Suppressor macrophage (primary cell): ENCODE data around the gene RASSF3.
"Not testable (repeated sequence)": the region's sequence is repeated elsewhere in the genome, so short reads cannot be mapped to it uniquely, and the experiment has no call there.

ENCODE experiments used
- DNase-seq, 4 experiments: peaks; one replicate each; pipeline ENCODE4 v3.0.0-alpha.2; 2020 to 2022

Gene RASSF3

GRCh38 chr12:64633940-64634337 is 23.6 kb downstream of the RASSF3 start:
- DNase-seq, result peak in 3 of 4 experiments; percentile 39 to 50 (median 44)

- no peak for DNase-seq
Measured at GRCh38 chr12:64634508-64635092, 24.3 kb downstream of the RASSF3 start.

- no peak for DNase-seq
Measured at GRCh38 chr12:64635356-64635998, 25.2 kb downstream of the RASSF3 start.

GRCh38 chr12:64636856-64637255 is 26.6 kb downstream of the RASSF3 start:
- DNase-seq, result no peak

GRCh38 chr12:64639466-64639865 is 29.2 kb downstream of the RASSF3 start:
- DNase-seq, result no peak

- no peak for DNase-seq
Measured at GRCh38 chr12:64646318-64646717, 36.0 kb downstream of the RASSF3 start.

- DNase-seq, result no peak
Measured at GRCh38 chr12:64649487-64649886, 39.2 kb downstream of the RASSF3 start.

GRCh38 chr12:64650762-64651161 is 40.5 kb downstream of the RASSF3 start:
- no peak for DNase-seq

- no peak for DNase-seq
Measured at GRCh38 chr12:64652346-64652745, 42.1 kb downstream of the RASSF3 start.

GRCh38 chr12:64653123-64653522 is 42.8 kb downstream of the RASSF3 start:
- DNase-seq, result no peak

GRCh38 chr12:64653907-64654306 is 43.6 kb downstream of the RASSF3 start:
- not testable (repeated sequence) for DNase-seq

GRCh38 chr12:64655141-64655540 is 44.8 kb downstream of the RASSF3 start:
- DNase-seq, result no peak

GRCh38 chr12:64656429-64656828 is 46.1 kb downstream of the RASSF3 start:
- DNase-seq, result no peak

- no peak for DNase-seq
Measured at GRCh38 chr12:64658892-64659481, 48.7 kb downstream of the RASSF3 start.

- DNase-seq, result no peak
Measured at GRCh38 chr12:64660237-64661018, 50.1 kb downstream of the RASSF3 start.

GRCh38 chr12:64663015-64663414 is 52.7 kb downstream of the RASSF3 start:
- no peak for DNase-seq

- no peak for DNase-seq
Measured at GRCh38 chr12:64665514-64665913, 55.2 kb downstream of the RASSF3 start.

- no peak for DNase-seq
Measured at GRCh38 chr12:64666054-64666914, 56.0 kb downstream of the RASSF3 start.

GRCh38 chr12:64667793-64668192 is 57.5 kb downstream of the RASSF3 start:
- no peak for DNase-seq

GRCh38 chr12:64669270-64669842 is 59.1 kb downstream of the RASSF3 start:
- DNase-seq, result peak in 1 of 4 experiments; percentile 36

- DNase-seq, result no peak
Measured at GRCh38 chr12:64670019-64670418, 59.7 kb downstream of the RASSF3 start.
